EH (cell line): Measurements from ENCODE around the gene RHAG.
A peak's percentile ranks its signal among the peaks of the same experiment; 100 is the strongest.
"Not testable (repeated sequence)": the region's sequence is repeated elsewhere in the genome, so short reads cannot be mapped to it uniquely, and the experiment has no call there.

Source experiments
- DNase-seq: peaks from one replicate; pipeline ENCODE4 v3.0.0-alpha.2; 2015; ENCODE audit warnings: low read depth

The RHAG gene

DNA sequence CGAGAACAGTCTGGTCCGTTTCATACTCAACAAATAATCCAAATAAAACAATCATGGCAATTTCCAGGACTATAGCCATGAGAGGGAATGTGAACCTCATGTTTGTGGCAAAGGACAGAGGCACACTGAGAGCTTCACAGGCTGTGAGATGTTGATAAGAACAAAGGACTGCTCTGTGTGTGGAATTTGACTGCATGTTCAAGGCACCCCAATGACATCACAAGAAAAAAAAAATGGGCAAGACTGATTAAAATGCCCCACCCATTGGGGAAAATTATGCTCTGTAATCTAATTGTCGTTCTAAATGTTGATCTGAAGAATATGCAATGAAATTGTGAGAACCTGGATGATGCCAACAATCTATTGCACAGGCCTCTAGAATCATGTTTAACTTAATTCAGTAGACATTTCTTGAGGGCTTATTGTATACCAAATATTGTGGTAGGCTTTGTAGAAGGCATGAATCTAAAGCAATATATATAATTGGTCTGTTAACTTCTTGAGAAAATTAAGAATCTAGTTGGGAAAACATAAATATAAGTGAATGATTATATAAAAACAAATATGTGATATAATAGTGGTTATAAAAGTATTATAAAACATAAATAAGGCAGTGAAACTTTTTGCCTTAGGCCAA, at the start of gene RHAG:
Gene RHAG (minus strand): TSS at position 127 of the 637 bp plus-strand sequence. CDS start 27 bp downstream, at position 100.
- DNase-seq: no peak

DNA sequence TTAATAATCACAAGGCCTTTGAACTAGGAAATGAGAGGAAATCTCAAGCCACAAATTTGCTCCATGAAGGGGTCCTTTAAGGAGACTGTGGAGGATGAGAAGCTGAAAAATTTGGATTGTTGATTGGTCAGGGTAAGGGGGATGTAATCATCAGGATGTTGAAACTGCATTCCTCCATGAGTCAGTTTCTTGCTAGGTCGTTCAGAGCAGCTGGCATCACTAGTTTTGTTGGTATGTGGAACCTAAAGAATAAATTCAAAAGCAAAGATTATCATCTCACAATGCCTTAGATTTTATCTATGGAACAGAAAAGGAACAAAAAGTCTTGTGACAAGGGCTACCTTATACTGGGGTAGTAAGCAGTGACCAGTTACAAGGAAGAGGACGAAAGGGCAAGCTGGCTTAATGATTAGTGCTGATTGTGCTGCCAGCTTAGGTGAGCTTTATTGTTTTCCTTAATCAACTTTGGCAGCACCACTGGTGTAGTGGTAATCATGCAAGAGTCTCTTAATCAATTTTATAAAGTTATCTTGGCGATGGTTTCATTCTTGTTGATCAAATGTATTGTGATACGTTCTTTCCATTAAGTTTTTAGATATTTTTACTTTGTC, 40.1 kb upstream of the RHAG start:
- peak; percentile 1 for DNase-seq

GRCh38 chr6:49675816-49676215, 39.2 kb upstream of the RHAG start:
- no peak for DNase-seq

GRCh38 chr6:49668083-49668511, 31.5 kb upstream of the RHAG start:
- DNase-seq: no peak

- no peak for DNase-seq
These were observed 30.5 kb upstream of the RHAG start for GRCh38 chr6:49666930-49667757.

DNA sequence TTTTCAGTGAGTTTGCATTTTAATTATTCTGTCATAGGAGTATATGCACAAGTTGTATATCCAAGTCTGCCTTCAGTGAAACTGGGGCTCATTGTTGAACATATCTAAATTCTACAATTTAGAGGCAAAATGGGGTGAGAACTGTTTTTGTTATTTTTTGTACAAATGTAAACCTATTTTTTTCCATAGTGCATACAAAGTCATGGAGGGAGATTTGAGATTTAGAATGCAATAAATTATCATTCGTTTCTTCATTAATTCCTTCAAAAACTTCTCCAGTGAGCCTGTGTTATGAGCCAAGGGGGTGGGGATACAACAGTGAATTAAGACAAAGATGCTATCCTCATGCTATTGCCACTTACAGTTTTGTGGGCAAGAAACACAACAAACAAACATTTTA, 29.8 kb upstream of the RHAG start:
- DNase-seq: no peak

GRCh38 chr6:49664817-49665216, 28.2 kb upstream of the RHAG start:
- DNase-seq: no peak

GRCh38 chr6:49664054-49664453, 27.4 kb upstream of the RHAG start:
- not testable (repeated sequence) for DNase-seq

- DNase-seq: no peak
These were observed 26.2 kb upstream of the RHAG start for GRCh38 chr6:49662892-49663261.

- no peak for DNase-seq
These were observed 25.7 kb upstream of the RHAG start for GRCh38 chr6:49662231-49662891.

GRCh38 chr6:49653942-49654341, 17.3 kb upstream of the RHAG start:
- DNase-seq: no peak

DNA sequence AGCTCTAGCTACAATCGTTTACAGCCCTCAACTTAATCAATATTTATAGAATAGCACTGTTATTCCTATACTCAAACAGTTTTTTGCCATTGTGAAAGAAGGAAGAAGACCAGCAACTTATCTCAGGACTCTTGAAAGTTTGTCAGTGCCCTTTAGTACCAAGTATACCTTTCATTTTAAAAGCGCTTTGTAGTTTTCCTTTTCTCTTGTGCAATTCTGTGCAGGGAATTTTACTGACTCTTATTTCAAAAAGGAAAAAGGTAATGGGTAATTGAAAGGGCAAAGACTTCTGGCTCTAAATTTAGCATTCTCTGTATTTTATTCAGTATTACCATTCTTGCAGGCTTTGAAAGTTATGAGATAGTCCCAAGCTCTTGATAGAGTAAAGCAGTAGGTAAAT, 16.8 kb upstream of the RHAG start:
- no peak for DNase-seq

- DNase-seq: no peak
These were observed 14.6 kb upstream of the RHAG start for GRCh38 chr6:49651239-49651638.

DNA sequence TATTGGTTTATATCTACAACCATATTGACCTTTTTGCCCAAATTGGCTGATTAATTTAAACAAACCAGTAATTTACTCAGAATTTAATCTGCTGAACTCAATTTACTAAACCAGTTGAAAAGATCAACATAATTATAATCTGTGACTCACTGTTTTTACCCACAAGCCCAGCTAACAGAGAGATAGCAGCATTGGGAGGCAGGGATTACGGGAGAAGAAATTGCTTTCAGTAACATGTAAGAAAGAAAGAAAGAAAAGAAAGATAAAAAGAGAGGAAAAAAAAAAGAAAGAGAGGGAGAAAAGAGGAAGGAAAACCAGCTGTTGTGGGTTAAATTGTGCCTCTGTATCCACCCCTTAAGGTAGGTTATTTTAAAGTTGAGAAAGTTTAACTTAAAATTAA, 13.3 kb upstream of the RHAG start:
- no peak for DNase-seq

DNA sequence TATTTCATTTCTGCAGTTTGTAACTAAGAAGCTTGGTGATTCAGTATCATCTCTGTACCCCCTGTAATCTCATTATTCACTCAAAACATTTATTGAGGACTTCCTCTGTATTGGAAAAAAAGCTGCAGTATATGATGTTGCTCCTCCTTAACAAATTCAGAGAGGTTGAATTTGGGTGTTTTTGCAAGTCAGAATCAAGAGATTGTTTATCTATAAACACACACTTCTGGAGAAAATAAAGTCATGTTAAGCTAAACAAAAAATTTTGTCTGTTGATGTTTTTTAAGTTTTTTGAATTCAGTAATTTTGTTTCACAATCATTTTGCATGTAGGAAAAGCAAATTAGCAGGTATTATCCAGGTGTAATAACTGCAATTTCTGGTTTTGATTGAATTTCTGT, 11.4 kb upstream of the RHAG start:
- DNase-seq: no peak

- DNase-seq: no peak
These were observed 10.8 kb upstream of the RHAG start for GRCh38 chr6:49647476-49647875.

GRCh38 chr6:49646942-49647341, 10.3 kb upstream of the RHAG start:
- DNase-seq: no peak

- no peak for DNase-seq
These were observed 9.6 kb upstream of the RHAG start for GRCh38 chr6:49646130-49646824.

DNA sequence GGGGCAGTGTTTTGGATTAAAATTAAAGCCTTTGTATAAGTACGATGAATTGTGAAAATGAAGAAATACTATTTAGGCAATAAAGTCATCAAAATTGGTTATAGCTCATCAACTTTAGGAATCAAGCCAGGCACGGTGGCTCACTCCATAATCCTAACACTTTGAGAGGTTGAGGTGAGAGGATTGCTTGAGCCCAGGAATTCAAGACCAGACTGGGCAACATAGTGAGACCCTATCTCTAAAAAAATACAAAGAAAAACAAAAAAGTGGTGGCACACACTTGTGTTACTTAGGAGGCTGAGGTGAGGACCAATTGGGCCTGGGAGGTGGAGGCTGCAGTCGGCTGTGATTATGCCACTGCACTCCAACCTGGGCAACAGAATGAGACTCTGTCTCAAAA, 8.5 kb upstream of the RHAG start:
- DNase-seq: no peak

- no peak for DNase-seq
These were observed 2.7 kb upstream of the RHAG start for GRCh38 chr6:49639177-49639817.

GRCh38 chr6:49637350-49637731, 702 bp upstream of the RHAG start:
- no peak for DNase-seq
